GM23338 (cell line): ENCODE data around the gene BRSK2. TPM values are rescaled to one million over a fixed set of nuclear protein-coding genes. Genes with fewer than 3 reads are reported as not detected.

Experiments
- ATAC-seq: fragments of 200-7000 bp; cut with Tn5 transposase; 3 replicates; pipeline ENCODE4 v1.9.1; 2020
- DNase-seq: peaks from one replicate; pipeline ENCODE4 v3.0.0-alpha.2; 2015; ENCODE audit warnings: low spot score
- H2AFZ ChIP-seq: fragments of 200-600 bp; sonication (generic); 2 replicates; pipeline ENCODE4 v1.8.0; 2016; ENCODE audit warnings: antibody characterized with exemption, mild to moderate bottlenecking, moderate library complexity
- H3F3A ChIP-seq: fragments of 200-600 bp; sonication (generic); replicated peaks from 2 replicates; pipeline ENCODE4 v1.8.0; 2017; ENCODE audit warnings: antibody characterized with exemption, mixed run types, low read depth
- H3K27ac ChIP-seq: fragments of 200-600 bp; sonication (generic); 2 replicates; pipeline ENCODE4 v1.6.1; 2016; ENCODE audit warnings: low read depth
- H3K27me3 ChIP-seq: fragments of 200-600 bp; sonication (generic); 2 replicates; pipeline ENCODE4 v1.8.0; 2016; ENCODE audit warnings: mild to moderate bottlenecking, mixed run types, moderate library complexity; ENCODE audit not compliant: insufficient read depth
- H3K36me3 ChIP-seq: fragments of 200-600 bp; sonication (generic); 2 replicates; pipeline ENCODE4 v1.8.0; 2016; ENCODE audit warnings: mild to moderate bottlenecking; ENCODE audit not compliant: insufficient read depth
- H3K4me1 ChIP-seq: fragments of 200-600 bp; sonication (generic); 2 replicates; pipeline ENCODE4 v1.8.0; 2016; ENCODE audit warnings: mild to moderate bottlenecking, moderate library complexity; ENCODE audit not compliant: insufficient read depth
- H3K4me2 ChIP-seq: fragments of 200-600 bp; sonication (generic); 2 replicates; pipeline ENCODE4 v1.7.1; 2017; ENCODE audit warnings: mixed run types
- H3K4me3 ChIP-seq: fragments of 200-600 bp; sonication (generic); 2 replicates; pipeline ENCODE4 v1.6.1; 2016; ENCODE audit warnings: mixed run types
- H3K79me2 ChIP-seq: fragments of 200-600 bp; sonication (generic); replicated peaks from 2 replicates; pipeline ENCODE4 v1.8.0; 2017; ENCODE audit warnings: mild to moderate bottlenecking; ENCODE audit not compliant: insufficient read depth
- H3K9me2 ChIP-seq: fragments of 200-600 bp; sonication (generic); 2 replicates; pipeline ENCODE4 v1.8.0; 2017; ENCODE audit not compliant: insufficient read depth
- H4K20me1 ChIP-seq: fragments of 200-600 bp; sonication (generic); replicated peaks from 2 replicates; pipeline ENCODE4 v1.8.0; 2017; ENCODE audit warnings: mild to moderate bottlenecking; ENCODE audit not compliant: insufficient read depth
- H3K27ac Mint-ChIP-seq: 2 replicates; pipeline ENCODE4 v1.8.0; 2020; ENCODE audit warnings: inconsistent platforms, mild to moderate bottlenecking, moderate library complexity, mixed read lengths
- H3K27me3 Mint-ChIP-seq: 3 replicates; pipeline ENCODE4 v1.8.0; 2022; ENCODE audit warnings: low read depth, mild to moderate bottlenecking, moderate library complexity, mixed read lengths, inconsistent platforms; ENCODE audit not compliant: insufficient read depth, poor library complexity
- H3K36me3 Mint-ChIP-seq: 3 replicates; pipeline ENCODE4 v1.8.0; 2021; ENCODE audit warnings: low read depth, mild to moderate bottlenecking, inconsistent platforms, moderate library complexity, mixed read lengths
- H3K4me1 Mint-ChIP-seq: 3 replicates; pipeline ENCODE4 v1.8.0; 2020; ENCODE audit warnings: mild to moderate bottlenecking, inconsistent platforms, mixed read lengths
- H3K4me3 Mint-ChIP-seq: 3 replicates; pipeline ENCODE4 v1.8.0; 2021; ENCODE audit warnings: moderate library complexity, mild to moderate bottlenecking, inconsistent platforms, mixed read lengths
- H3K9me3 Mint-ChIP-seq: 3 replicates; pipeline ENCODE4 v1.8.0; 2020; ENCODE audit warnings: moderate library complexity, mild to moderate bottlenecking, inconsistent platforms, mixed read lengths
- CREB1 ChIP-seq: fragments of 250-450 bp; sonication (Bioruptor Pico); IDR thresholded peaks from 2 replicates; pipeline ENCODE4 v1.5.0; 2020; ENCODE audit warnings: low read depth, mild to moderate bottlenecking, moderate library complexity
- ETS1 ChIP-seq: IDR thresholded peaks from 2 replicates; pipeline ENCODE4 v1.6.1; 2016; ENCODE audit warnings: antibody characterized with exemption
- EZH2 ChIP-seq: fragments of 200-600 bp; sonication (generic); IDR thresholded peaks from one replicate; pipeline ENCODE4 v1.8.0; 2017; ENCODE audit warnings: antibody characterized with exemption, mild to moderate bottlenecking, low read depth; ENCODE audit not compliant: unreplicated experiment
- EZH2phosphoT487 ChIP-seq: fragments of 200-600 bp; sonication (generic); IDR thresholded peaks from one replicate; pipeline ENCODE4 v1.8.1; 2018; ENCODE audit warnings: antibody characterized with exemption; ENCODE audit not compliant: unreplicated experiment
- JUNB ChIP-seq: IDR thresholded peaks from one replicate; pipeline ENCODE4 v1.6.1; 2016; ENCODE audit warnings: antibody characterized with exemption; ENCODE audit not compliant: unreplicated experiment
- NANOG ChIP-seq: IDR thresholded peaks from 2 replicates; pipeline ENCODE4 v1.6.1; 2016; ENCODE audit warnings: antibody characterized with exemption, borderline replicate concordance
- POLR2AphosphoS5 ChIP-seq: IDR thresholded peaks from 2 replicates; pipeline ENCODE4 v1.6.1; 2016; ENCODE audit warnings: antibody characterized with exemption, low read depth
- REST ChIP-seq: IDR thresholded peaks from one replicate; pipeline ENCODE4 v1.6.1; 2018; ENCODE audit warnings: antibody characterized with exemption; ENCODE audit not compliant: unreplicated experiment
- STAT1 ChIP-seq: IDR thresholded peaks from one replicate; pipeline ENCODE4 v1.6.1; 2016; ENCODE audit warnings: antibody characterized with exemption; ENCODE audit not compliant: unreplicated experiment
- ZNF114 ChIP-seq: fragments of 250-450 bp; sonication (Bioruptor Pico); IDR thresholded peaks from 2 replicates; pipeline ENCODE4 v1.5.0; 2020; ENCODE audit warnings: mild to moderate bottlenecking, moderate library complexity
- ZNF462 ChIP-seq: fragments of 250-450 bp; sonication (Bioruptor Pico); IDR thresholded peaks from 2 replicates; pipeline ENCODE4 v1.5.0; 2020; ENCODE audit warnings: mild to moderate bottlenecking, moderate library complexity
- polyA plus RNA-seq: library from polyadenylated mRNA; unstranded; fragments of >200 nt; fragmentation: Nextera tagmentation; extraction: Ambion mirVana; gene quantifications from 2 replicates; pipeline ENCODE4 v1.2.1, GENCODE V29; 2016
- total RNA-seq: library from RNA; depleted of rRNA; stranded (reverse); fragments of >200 nt; shearing (Covaris generic); gene quantifications from 2 replicates; pipeline ENCODE4 v1.2.3, GENCODE V29; 2014

The BRSK2 gene
- total and polyA plus RNA-seq, 2 experiments from 2014 or later: 7.2 to 20.3 TPM

- TF ChIP-seq REST (no peak), NANOG (no peak), JUNB (no peak)
Observed at GRCh38 chr11:1367721-1368120, 22.0 kb upstream of the BRSK2 start (continued).

GRCh38 chr11:1368216-1368615 lies 21.5 kb upstream of the BRSK2 start:
- Histone ChIP-seq H3F3A (no peaks in the 10 kb centered on the region), H3K79me2 (no peaks in the 10 kb centered on the region), H3K4me1 (no peaks in the 10 kb centered on the region), H2AFZ (no peak overlapping the region), H3K36me3 (no peaks in the 10 kb centered on the region), H3K4me3 (no peak overlapping the region), H3K9me2 (no peaks in the 10 kb centered on the region), H3K27me3 (no peaks in the 10 kb centered on the region), H3K27ac (no peak overlapping the region), H4K20me1 (no peaks in the 10 kb centered on the region), H3K4me2 (no peak overlapping the region)
- no peak overlapping the region for H3K4me3 Mint-ChIP-seq
- H3K36me3 Mint-ChIP-seq: peaks cover 8% of the 10 kb centered on the region; the same call in 2 of the 3 replicates
- H3K9me3 Mint-ChIP-seq: peaks cover 53% of the 10 kb centered on the region
- ATAC-seq: no peak
- no peaks in the 10 kb centered on the region for H3K4me1 Mint-ChIP-seq
- no peak overlapping the region for H3K27ac Mint-ChIP-seq
- peaks cover 9% of the 10 kb centered on the region for H3K27me3 Mint-ChIP-seq
- DNase-seq: no peak
- TF ChIP-seq STAT1 (no peak), JUNB (no peak), EZH2 (no peak), REST (no peak), ZNF462 (no peak), POLR2AphosphoS5 (no peak), EZH2phosphoT487 (no peak), CREB1 (no peak), ETS1 (no peak), NANOG (no peak), ZNF114 (CRISPR knock-in tag) (no peak)
